ENCODE results near the gene SVOP.
A peak's percentile ranks its signal among the peaks of the same experiment; 100 is the strongest.
"Not testable (repeated sequence)": the region's sequence is repeated elsewhere in the genome, so short reads cannot be mapped to it uniquely, and the experiment has no call there.

Gene SVOP

DNA sequence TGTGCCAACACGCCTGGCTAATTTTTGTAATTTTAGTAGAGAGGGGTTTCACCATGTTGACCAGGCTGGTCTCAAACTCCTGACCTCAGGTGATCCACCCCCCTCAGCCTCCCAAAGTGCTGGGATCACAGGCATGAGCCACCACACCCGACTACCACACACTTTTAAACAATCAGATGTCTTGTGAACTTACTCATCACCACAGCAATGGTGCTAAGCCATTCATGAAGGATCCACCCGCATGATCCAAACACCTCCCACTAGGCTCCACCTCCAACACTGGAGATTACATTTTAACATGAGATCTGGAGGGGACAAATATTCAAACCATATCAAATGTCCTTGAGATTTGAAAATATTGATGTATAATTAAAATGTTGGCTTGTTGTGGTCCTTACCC lies 7.8 kb upstream of the SVOP start:
- DNase-seq: not testable (repeated sequence)

GRCh38 chr12:109027767-109028166 lies 6.9 kb upstream of the SVOP start:
- DNase-seq: peak in 1 of 2 donors; percentile 8

DNA sequence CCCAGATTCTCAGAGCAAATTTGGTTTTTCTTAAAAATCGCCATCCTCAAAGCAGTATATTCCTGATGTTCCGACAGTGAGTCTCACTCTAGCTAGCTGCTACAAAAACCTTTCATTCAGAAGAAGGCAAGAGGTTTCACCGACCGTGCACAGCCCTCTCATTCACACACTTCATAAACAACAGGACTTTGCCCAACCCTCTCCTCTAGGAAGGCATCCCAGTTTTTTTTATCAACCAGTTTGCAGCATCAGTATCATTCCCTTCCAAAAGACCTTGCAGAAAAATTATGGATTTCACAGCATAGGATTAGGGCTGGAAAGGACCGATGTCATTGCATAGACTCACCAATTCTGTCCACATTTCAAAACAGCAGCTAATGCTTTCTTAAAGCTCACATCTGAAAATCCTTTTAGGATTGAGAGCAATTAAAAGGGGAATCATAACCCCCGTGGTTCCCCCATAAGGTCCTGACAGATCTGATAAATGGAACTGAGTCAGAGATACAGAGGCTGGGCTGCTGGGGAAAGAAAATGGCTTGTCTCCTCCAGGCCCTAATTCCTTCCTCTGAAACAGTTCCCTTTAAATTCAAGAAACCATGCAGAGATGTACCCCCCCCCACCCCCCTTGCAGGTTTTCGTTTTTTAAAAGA lies 597 bp downstream of the SVOP start:
- DNase-seq: no peak

DNA sequence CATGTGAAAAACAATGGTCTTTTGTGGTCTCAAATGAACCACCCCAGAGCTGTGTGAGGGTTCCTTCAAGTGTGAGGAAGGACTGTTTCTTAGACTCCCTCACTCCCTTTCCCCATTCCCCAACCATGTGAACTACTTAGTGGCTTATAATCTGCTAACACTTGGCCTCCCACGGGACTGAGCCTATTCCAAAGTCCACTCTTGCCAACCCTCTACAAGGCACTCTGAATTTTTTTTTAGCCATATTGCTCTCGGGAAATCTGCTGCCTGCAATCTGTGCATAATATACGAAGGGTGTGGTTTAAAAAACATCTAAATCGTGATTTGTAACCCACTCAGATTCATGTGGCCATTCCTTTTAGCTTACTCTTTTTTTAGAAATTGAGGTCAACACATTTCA lies 2.6 kb downstream of the SVOP start:
- no peak for DNase-seq

GRCh38 chr12:109016978-109017377 lies 3.9 kb downstream of the SVOP start:
- DNase-seq: no peak

- DNase-seq: no peak
Measured at GRCh38 chr12:109016016-109016415, 4.9 kb downstream of the SVOP start.

DNA sequence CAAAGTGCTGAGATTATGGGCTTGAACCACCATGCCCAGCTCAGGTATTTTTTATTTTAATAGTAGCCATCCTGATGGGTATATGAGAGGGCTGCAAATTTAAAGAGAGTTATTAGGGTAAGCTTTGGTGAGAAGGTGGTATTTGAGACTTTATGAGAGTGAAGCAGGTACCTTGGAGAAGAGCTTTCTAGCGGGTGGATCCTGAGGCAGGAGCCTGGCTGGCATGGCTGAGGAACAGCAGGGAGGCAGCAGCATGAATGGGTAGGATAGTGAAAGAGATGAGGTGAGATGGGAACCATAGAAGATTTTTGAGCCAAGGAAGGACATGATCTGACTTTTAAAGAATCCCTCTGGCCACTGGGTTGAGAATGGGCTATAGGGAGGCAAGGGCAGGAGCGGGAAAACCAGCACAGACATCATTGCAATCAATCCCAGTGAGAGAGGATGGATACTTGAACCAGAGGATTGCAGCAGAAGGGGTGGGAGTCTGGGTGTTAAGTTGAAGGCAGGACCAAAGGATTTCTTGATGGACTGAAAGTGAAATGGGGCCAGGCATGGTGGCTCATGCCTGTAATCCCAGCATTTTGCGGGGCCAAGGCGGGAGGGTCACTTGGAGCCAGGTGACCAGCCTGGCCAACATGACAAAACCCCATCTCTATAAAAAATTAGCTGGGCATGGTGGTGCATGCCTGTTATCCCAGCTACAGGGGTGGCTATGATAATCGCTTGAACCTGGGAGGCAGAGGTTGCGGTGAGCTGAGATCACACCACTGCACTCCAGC lies 5.7 kb downstream of the SVOP start:
- no peak for DNase-seq

DNA sequence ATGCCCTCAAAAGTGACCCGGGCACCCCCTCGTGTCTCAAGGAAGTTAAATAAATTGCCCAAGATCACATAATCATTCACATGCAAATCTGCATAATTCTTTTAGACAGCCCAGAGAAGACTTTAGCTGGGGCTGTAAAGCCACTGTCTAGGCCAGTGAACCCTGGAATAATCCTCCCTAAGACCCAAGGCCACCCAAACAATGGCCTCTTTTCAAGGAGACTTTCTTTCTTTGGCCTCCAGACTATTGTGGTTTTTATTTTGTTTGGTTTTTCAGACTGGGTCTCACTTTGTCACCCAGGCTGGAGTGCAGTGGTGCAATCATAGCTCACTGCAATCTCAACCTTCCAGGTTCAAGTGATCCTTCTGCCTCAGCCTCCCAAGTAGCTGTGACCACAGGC lies 10.6 kb downstream of the SVOP start:
- DNase-seq: no peak

GRCh38 chr12:109009766-109010165 lies 11.1 kb downstream of the SVOP start:
- DNase-seq: no peak

- DNase-seq: no peak
Measured at GRCh38 chr12:109004017-109004416, 16.9 kb downstream of the SVOP start.

DNA sequence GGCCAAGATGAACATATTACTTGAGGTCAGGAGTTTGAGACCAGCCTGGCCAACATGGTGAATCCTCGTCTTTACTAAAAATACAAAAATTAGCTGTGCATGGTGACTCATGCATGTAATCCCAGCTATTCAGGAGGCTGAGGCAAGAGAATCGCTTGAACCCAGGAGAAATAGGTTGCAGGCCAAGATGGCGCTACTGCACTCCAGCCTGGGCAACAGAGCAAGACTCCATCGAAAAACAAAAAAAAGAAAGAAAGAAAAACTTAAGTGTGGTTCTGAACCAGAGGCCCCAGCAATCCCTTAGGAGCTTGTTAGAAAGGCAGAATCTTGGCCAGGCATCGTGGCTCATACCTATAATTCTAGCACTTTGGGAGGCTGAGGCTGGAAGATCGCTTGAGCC lies 24.5 kb downstream of the SVOP start:
- no peak for DNase-seq

GRCh38 chr12:108995370-108995992 lies 25.4 kb downstream of the SVOP start:
- no peak for DNase-seq

DNA sequence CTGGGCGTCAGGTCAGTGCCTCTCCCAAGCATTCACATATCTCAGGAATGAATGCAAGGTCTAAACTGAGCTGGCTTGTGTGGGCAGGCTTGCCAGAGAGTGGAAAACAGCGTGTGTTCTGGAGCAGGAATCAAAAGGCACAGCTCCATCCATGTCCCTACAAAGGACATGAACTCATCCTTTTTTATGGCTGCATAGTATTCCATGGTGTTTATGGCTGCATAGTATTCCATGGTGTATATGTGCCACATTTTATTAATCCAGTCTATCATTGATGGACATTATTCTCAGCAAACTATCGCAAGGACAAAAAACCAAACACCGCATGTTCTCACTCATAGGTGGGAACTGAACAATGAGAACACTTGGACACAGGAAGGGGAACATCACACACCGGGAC lies 30.8 kb downstream of the SVOP start:
- DNase-seq: not testable (repeated sequence)

DNA sequence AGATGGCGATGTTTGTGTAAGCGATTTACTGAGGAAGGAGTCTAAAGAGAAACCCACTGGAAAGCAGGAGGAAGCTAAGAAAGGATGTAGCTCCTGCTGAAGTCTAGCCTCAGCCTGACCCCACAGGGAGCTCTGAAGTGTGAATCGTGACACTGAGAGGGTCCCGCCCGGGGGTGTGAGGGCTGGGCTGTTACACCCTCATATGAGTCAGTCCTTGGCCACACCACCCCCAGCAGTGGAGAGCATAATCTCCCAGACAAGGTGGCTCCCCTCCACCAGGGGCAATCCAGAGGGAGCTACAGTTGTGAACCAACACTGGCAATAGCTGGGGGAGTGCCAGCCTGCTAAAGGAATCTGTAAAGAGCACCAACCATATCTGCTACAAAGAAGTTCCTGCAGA lies 31.5 kb downstream of the SVOP start:
- no peak for DNase-seq

- DNase-seq: no peak
Measured at GRCh38 chr12:108985750-108986149, 35.1 kb downstream of the SVOP start.

DNA sequence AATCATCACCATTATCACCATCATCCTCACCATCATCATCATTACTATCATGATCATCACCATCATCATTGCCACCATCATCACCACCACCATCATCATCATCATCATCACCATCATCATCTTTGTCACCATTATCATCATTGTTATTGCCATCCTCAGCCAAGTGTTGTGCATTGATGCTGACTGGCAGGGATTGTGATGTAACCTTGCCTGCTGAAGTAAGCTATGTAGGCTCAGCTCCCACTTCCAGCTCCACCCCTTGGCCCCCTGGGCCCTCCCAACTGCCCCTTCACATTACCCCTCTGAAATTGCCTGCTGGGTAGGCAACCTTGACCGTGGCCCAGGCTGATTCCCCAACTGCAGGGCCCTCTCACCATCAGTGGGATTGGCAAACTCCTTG lies 37.6 kb downstream of the SVOP start:
- DNase-seq: no peak

GRCh38 chr12:108982621-108983219 lies 38.1 kb downstream of the SVOP start:
- DNase-seq: no peak

DNA sequence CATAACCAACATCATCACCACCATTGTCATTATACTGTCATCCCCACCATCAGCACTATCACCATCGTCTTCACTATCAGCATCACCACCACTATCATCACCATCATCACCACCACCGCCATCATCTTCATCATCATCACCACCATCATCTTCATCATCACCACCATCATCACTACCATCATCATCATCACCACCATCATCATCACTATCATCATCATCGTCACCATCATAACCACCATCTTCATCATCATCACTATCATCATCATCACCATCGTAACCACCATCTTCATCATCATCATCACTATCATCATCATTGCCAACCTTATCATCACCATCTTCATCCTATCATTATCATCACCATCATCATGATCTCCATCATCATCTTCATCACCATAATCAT lies 39.0 kb downstream of the SVOP start:
- DNase-seq: no peak

- no peak for DNase-seq
Measured at GRCh38 chr12:108980831-108981618, 39.8 kb downstream of the SVOP start.

GRCh38 chr12:108977360-108977759 lies 43.5 kb downstream of the SVOP start:
- DNase-seq: no peak

DNA sequence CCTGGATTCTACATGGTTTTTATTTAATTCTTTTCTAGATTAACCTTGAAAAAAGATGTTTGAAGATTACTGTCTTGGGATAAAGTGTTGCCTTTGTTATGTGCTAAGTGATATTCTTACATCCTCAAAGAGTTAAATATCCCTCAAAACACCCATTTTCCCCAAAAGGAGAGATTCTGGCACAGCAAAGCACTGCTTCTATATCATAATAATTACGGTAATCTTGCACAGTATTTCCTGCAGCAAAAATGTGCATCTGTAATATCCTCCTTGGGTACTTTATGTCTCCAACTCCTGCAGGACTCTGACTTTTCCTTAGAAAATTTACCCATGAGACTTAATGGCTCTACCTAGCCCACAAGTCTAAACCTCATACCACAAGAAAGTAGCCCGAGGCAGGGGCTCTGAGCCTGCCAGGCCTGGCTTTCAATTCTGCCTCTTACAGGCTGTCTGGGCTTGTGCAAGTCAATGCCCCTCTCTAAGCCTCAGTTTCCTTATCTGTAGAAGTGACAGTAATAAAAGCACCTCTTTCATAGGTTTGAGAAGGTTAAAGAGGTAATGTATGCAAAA lies 45.8 kb downstream of the SVOP start:
- no peak for DNase-seq

DNA sequence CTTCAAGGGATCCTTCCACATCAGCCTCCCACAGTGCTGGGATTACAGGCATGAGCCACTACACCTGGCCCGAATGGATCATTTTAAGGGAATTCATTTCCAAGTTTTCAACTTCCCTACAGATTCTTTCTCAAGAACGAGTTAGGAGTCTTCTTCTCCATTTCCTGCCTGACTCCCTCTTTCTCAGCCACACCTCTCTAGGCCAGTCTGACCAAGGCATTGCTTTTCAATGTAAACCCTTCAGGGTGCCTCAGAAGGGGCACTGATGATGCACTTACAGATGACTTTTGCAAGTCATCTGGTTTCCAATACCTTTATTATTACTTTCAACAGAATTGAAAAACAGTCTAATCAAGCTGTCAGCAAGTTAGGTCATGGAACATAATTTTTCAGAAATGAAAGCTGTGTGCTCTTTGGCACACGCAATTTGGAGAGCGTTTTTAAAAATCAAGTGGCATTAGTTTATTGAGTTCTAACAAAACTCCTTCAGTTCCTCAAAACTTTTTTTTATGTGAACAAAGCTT lies 47.2 kb downstream of the SVOP start:
- no peak for DNase-seq

Measured in hippocampal formation (tissue), 2 donors.